Common myeloid progenitor, CD34-positive (primary cell): Measurements from ENCODE around the gene ZNF587B.
A peak's percentile ranks its signal among the peaks of the same experiment; 100 is the strongest.
"Not testable (repeated sequence)": the region's sequence is repeated elsewhere in the genome, so short reads cannot be mapped to it uniquely, and the experiment has no call there.

Source experiments
- CTCF ChIA-PET: fragments of 350-600 bp; sonication (Branson Sonifier 250); formaldehyde crosslinking; loops from one replicate; lab custom pipeline; 2021; ENCODE audit warnings: antibody characterized with exemption; lab: Charles Lee
- POLR2A ChIA-PET: fragments of 350-600 bp; sonication (Branson Sonifier 250); formaldehyde crosslinking; loops from one replicate; lab custom pipeline; 2021; ENCODE audit warnings: antibody characterized with exemption; lab: Charles Lee
- DNase-seq, 3 donors: peaks; one replicate each; pipeline versions ENCODE4 v3.0.0 to v3.0.0-alpha.2; 2013
- H3K27ac ChIP-seq, 2 experiments: 1 replicate in 1 of 2; 2 replicates in 1 of 2; pipeline ENCODE4 v1.7.0; 2013; ENCODE audit warnings: inconsistent platforms in 2 of 2, low read length in 2 of 2, mild to moderate bottlenecking in 2 of 2, low read depth in 1 of 2, moderate library complexity in 1 of 2; ENCODE audit not compliant: severe bottlenecking in 2 of 2, insufficient read depth in 1 of 2, poor library complexity in 1 of 2
- H3K27me3 ChIP-seq, 5 experiments: replicated peaks in 2 of 5; 1 replicate in 3 of 5; 2 replicates in 2 of 5; pipeline versions ENCODE4 v1.6.1 to v1.7.0; 2013; ENCODE audit warnings: low read length in 4 of 5, mild to moderate bottlenecking in 2 of 5, moderate library complexity in 2 of 5, inconsistent platforms in 1 of 5; ENCODE audit not compliant: insufficient read depth in 5 of 5, control insufficient read depth in 4 of 5
- H3K36me3 ChIP-seq, 4 experiments: 1 replicate in 2 of 4; 2 replicates in 2 of 4; pipeline versions ENCODE4 v1.6.1 to v1.7.0; 2013; ENCODE audit warnings: low read length in 3 of 4, control low read depth in 1 of 4, mild to moderate bottlenecking in 1 of 4; ENCODE audit not compliant: control insufficient read depth in 4 of 4, insufficient read depth in 4 of 4
- H3K4me1 ChIP-seq, 4 experiments: 1 replicate in 3 of 4; 2 replicates in 1 of 4; pipeline versions ENCODE4 v1.6.1 to v1.7.1; 2013; ENCODE audit warnings: low read length in 3 of 4, mild to moderate bottlenecking in 3 of 4, control low read depth in 1 of 4, inconsistent platforms in 1 of 4, moderate library complexity in 1 of 4; ENCODE audit not compliant: control insufficient read depth in 4 of 4, insufficient read depth in 4 of 4; ENCODE audit errors: control extremely low read depth in 1 of 4
- H3K4me3 ChIP-seq, 7 experiments: 1 replicate in 4 of 7; 2 replicates in 3 of 7; pipeline versions ENCODE4 v1.5.1 to v1.7.0; 2013; ENCODE audit warnings: mild to moderate bottlenecking in 7 of 7, low read length in 6 of 7, moderate library complexity in 6 of 7, inconsistent platforms in 2 of 7, low read depth in 2 of 7, control low read depth in 1 of 7; ENCODE audit not compliant: insufficient read depth in 4 of 7, control insufficient read depth in 1 of 7; ENCODE audit errors: extremely low read depth in 1 of 7
- H3K9me3 ChIP-seq, 5 experiments: 1 replicate in 4 of 5; 2 replicates in 1 of 5; pipeline versions ENCODE4 v1.6.1 to v1.7.1; 2013; ENCODE audit warnings: low read length in 4 of 5, mild to moderate bottlenecking in 2 of 5, inconsistent platforms in 1 of 5, low read depth in 1 of 5, moderate library complexity in 1 of 5; ENCODE audit not compliant: control insufficient read depth in 4 of 5, insufficient read depth in 2 of 5; ENCODE audit errors: control extremely low read depth in 1 of 5
- WGBS: methylation state at CpG from one replicate; pipeline ENCODE4 v1.1.5; 2013; ENCODE audit not compliant: insufficient coverage; 5-methylcytosine and 5-hydroxymethylcytosine counted together

Gene ZNF587B

GRCh38 chr19:57847164-57847563, 17.1 kb downstream of the ZNF587B start:
- Histone ChIP-seq H3K4me1 (peaks cover 0 to 18% (median 8%) of the 10 kb centered on the region in 4 experiments), H3K36me3 (peaks cover 0 to 33% (median 1%) of the 10 kb centered on the region in 4 experiments)
- CTCF ChIA-PET, H3K27me3 ChIP-seq, H3K9me3 ChIP-seq, DNase-seq, H3K4me3 ChIP-seq, H3K27ac ChIP-seq: not testable (repeated sequence)
- WGBS, result no CpG with 5 or more reads among the region's 3 CpGs
- POLR2A ChIA-PET, result interaction anchor here (0.6 kb wide), 1 partner anchor 670 kb away, joined by 3 read pairs; no protein-coding TSS in a partner anchor

DNA sequence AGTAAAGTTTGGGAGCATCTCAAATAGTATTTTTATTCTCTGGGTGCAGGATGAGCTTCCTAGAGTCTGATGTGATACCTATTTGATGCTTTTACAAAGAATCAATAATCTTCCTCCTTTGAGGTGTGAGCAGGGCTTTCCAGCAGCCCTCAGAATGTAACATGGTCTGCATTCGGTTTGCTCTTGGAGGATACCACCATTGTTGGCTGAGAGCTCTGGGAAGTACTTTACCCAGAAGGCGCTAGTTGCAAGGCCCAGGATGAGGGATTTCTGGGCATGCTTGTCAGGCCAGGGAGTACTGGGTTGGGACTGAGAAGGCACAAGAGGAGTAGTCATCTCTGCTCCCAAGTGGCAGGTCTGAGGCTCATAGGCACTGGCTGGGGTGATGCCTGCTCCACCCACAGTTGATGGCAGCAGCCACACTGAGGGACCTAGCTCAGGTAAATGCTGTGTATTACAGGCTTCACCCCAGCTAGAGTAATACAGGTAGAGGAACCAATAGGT, 19.1 kb downstream of the ZNF587B start:
- WGBS, result no CpG with 5 or more reads among the region's 2 CpGs

DNA sequence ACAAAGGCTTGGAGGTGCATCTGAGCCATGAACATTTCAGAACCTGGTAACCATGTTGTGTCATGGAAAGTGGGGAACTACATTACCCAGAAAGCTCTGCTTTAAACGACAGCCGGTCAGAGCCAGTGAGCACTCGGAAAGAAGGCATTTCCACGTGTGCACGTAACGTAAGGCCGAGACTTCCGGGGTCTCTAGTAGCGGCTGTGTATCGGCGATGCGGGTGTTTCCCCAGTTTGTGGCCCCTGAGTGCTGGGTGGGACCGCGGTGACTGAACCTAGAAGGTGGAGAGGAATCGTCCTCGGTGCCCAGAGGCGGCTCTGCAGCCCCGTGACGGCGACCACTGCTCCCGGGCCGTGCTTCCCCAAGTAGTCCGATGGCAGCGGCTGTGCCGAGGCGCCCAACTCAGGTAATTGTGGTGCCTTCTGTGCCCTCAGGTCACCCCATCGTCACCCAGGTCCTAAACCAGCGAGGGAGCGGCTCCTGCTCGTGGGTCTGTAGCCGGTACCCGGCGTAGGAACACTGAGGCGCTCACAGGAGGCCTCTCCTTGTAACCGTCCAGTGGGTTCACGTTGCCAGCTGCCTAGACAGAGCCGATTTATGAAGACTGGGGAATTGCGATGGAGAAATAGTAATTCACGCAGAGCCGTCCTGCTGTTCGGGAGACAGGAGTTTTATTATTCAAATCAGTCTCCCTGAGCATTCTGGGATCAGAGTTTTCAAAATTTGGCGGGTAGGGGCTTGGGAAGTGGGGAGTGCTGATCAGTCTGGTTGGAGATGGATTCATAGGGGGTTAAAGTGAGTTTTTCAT, 19.8 kb downstream of the ZNF587B start, which contains the start of gene ZNF587:
Gene ZNF587 (plus strand): TSS at position 194 of the 808 bp plus-strand sequence. CDS start 180 bp downstream, at position 374.
- peaks cover 0 to 21% (median 0%) of the 10 kb centered on the region in 4 experiments for H3K36me3 ChIP-seq
- POLR2A ChIA-PET, result interaction anchor here (0.6 kb wide), 1 partner anchor 12 kb away, joined by 3 read pairs; no protein-coding TSS in a partner anchor
- peaks cover 0 to 18% (median 8%) of the 10 kb centered on the region in 4 experiments for H3K4me1 ChIP-seq
- H3K4me3 ChIP-seq, result peak within 1 kb of the TSS; percentile 54 to 94 (median 87)
- H3K27ac ChIP-seq, result peak within 1 kb of the TSS; percentile 40 to 83
- under 1% methylated on average over 28 of the region's 42 CpGs for WGBS
- H3K9me3 ChIP-seq, H3K27me3 ChIP-seq, CTCF ChIA-PET: not testable (repeated sequence)
- peak; percentile 79 to 93 (median 88) for DNase-seq

More for the DNA sequence above, 19.1 kb downstream of the ZNF587B start:
- H3K36me3 ChIP-seq, result peaks cover 0 to 28% (median 0%) of the 10 kb centered on the region in 4 experiments
- H3K27ac ChIP-seq, result peak overlapping the region in 1 of 2 experiments; percentile 83
- peak overlapping the region; percentile 54 to 94 (median 87) for H3K4me3 ChIP-seq
- H3K9me3 ChIP-seq, H3K27me3 ChIP-seq, CTCF ChIA-PET, DNase-seq, POLR2A ChIA-PET: not testable (repeated sequence)
- H3K4me1 ChIP-seq, result peaks cover 0 to 18% (median 8%) of the 10 kb centered on the region in 4 experiments

- Histone ChIP-seq H3K4me1 (peaks cover 0 to 18% (median 8%) of the 10 kb centered on the region in 4 experiments), H3K27ac (peak overlapping the region in 1 of 2 experiments; percentile 83), H3K4me3 (peak overlapping the region; percentile 54 to 94 (median 87)), H3K36me3 (peaks cover 0 to 23% (median under 1%) of the 10 kb centered on the region in 4 experiments), H3K27me3 (no peaks in the 10 kb centered on the region), H3K9me3 (no peaks in the 10 kb centered on the region)
- ChIA-PET CTCF (no interaction called here), POLR2A (interaction anchor here (0.6 kb wide), 1 partner anchor 11 kb away, joined by 3 read pairs; no protein-coding TSS in a partner anchor)
- DNase-seq, result no peak
- 42% methylated on average over 11 of the region's 11 CpGs for WGBS
Measured at GRCh38 chr19:57850553-57851017, 20.5 kb downstream of the ZNF587B start.

GRCh38 chr19:57851812-57852603, 21.9 kb downstream of the ZNF587B start:
- peaks cover 0 to 18% (median 8%) of the 10 kb centered on the region in 4 experiments for H3K4me1 ChIP-seq
- 91% methylated on average over 3 of the region's 6 CpGs for WGBS
- H3K4me3 ChIP-seq, DNase-seq, H3K9me3 ChIP-seq, H3K27ac ChIP-seq, H3K27me3 ChIP-seq, POLR2A ChIA-PET: not testable (repeated sequence)
- peaks cover 0 to 27% (median 8%) of the 10 kb centered on the region in 4 experiments for H3K36me3 ChIP-seq
- CTCF ChIA-PET, result interaction anchor here (0.8 kb wide), 1 partner anchor 24 kb away, joined by 3 read pairs; no protein-coding TSS in a partner anchor

DNA sequence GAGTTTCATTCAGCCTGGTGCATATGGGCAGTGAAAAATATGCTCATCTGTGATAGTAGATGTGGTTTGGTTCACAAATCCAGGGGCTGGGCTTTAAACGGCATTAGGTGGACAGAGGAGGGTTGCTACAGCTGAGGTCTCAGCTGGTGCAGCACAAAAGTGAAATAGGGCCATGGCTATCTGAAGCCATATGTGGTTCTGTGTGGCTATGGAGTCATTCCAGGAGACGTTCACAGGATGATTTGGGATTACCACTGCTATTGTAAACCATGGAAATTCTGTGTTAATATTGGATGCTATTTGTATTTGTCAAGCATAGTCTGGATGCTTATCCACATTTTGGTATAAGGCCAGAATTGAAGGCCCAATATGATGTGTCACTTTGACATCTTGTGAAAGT, 24.0 kb downstream of the ZNF587B start:
- POLR2A ChIA-PET, result not testable (repeated sequence)
- H3K36me3 ChIP-seq, result peaks cover 2 to 38% (median 19%) of the 10 kb centered on the region in 4 experiments
- no CpG with 5 or more reads among the region's 2 CpGs for WGBS

More for the DNA sequence above, 24.0 kb downstream of the ZNF587B start:
- peaks cover 0 to 18% (median 8%) of the 10 kb centered on the region in 4 experiments for H3K4me1 ChIP-seq
- H3K27ac ChIP-seq, H3K4me3 ChIP-seq, H3K27me3 ChIP-seq, DNase-seq, H3K9me3 ChIP-seq, CTCF ChIA-PET: not testable (repeated sequence)
